Activated CD4-positive, alpha-beta memory T cell treated with anti-CD3 and anti-CD28 coated beads for 36 hours (primary cell): ENCODE data around the gene CUEDC1. TPM values are rescaled to one million over a fixed set of nuclear protein-coding genes. Genes with fewer than 3 reads are reported as not detected.
"Not testable (repeated sequence)": the region's sequence is repeated elsewhere in the genome, so short reads cannot be mapped to it uniquely, and the experiment has no call there.

Experiments
- CTCF ChIA-PET: fragments of 350-600 bp; sonication (Branson Sonifier 250); formaldehyde crosslinking; loops from one replicate; lab custom pipeline; 2021; ENCODE audit warnings: antibody characterized with exemption, inconsistent platforms; lab: Charles Lee
- POLR2A ChIA-PET: fragments of 350-600 bp; sonication (Branson Sonifier 250); formaldehyde crosslinking; loops from one replicate; lab custom pipeline; 2021; ENCODE audit warnings: antibody characterized with exemption; lab: Charles Lee
- DNase-seq: peaks from one replicate; pipeline ENCODE4 v3.0.0-alpha.2; 2020
- H3K27ac Mint-ChIP-seq: one replicate; pipeline ENCODE4 v1.8.0; 2021; ENCODE audit warnings: mixed read lengths
- H3K27me3 Mint-ChIP-seq: one replicate; pipeline ENCODE4 v1.8.0; 2021; ENCODE audit warnings: mixed read lengths
- H3K36me3 Mint-ChIP-seq: one replicate; pipeline ENCODE4 v1.8.0; 2021; ENCODE audit warnings: mixed read lengths
- H3K4me1 Mint-ChIP-seq: one replicate; pipeline ENCODE4 v1.8.0; 2021; ENCODE audit warnings: low read depth, mixed read lengths
- H3K4me3 Mint-ChIP-seq: one replicate; pipeline ENCODE4 v1.8.0; 2021; ENCODE audit warnings: mild to moderate bottlenecking, mixed read lengths
- H3K9me3 Mint-ChIP-seq: one replicate; pipeline ENCODE4 v1.8.0; 2021; ENCODE audit warnings: mixed read lengths
- intact Hi-C: fragments of 100-400 bp; cut with micrococcal nuclease; formaldehyde crosslinking; loops from one replicate; pipeline ENCODE4 v1.15.1; 2023
- total RNA-seq, 2 experiments: library from RNA; stranded (reverse); gene quantifications; one replicate each; pipeline ENCODE4 v1.2.3, GENCODE V29; 2021

Gene CUEDC1
- total RNA-seq, 2 experiments from 2014 or later = 0.29 to 0.36 TPM

GRCh38 chr17:57931488-57932137 lies 23.6 kb downstream of the CUEDC1 start:
- Mint-ChIP-seq H3K27me3 (peaks cover 6% of the 10 kb centered on the region), H3K27ac (no peak overlapping the region), H3K36me3 (no peaks in the 10 kb centered on the region), H3K4me1 (peaks cover 1% of the 10 kb centered on the region), H3K9me3 (no peaks in the 10 kb centered on the region), H3K4me3 (no peak overlapping the region)
- intact Hi-C loops = no loop called here
- POLR2A ChIA-PET = no interaction called here
- DNase-seq = no peak
- CTCF ChIA-PET = interaction anchor here (1.4 kb wide), 1 partner anchor 39 kb away, joined by 4 read pairs; no protein-coding TSS in a partner anchor

- H3K27ac Mint-ChIP-seq = no peak overlapping the region
- H3K27me3 Mint-ChIP-seq = peaks cover 6% of the 10 kb centered on the region
- DNase-seq = no peak
- no peaks in the 10 kb centered on the region for H3K36me3 Mint-ChIP-seq
- POLR2A ChIA-PET = no interaction called here
- peaks cover 2% of the 10 kb centered on the region for H3K4me1 Mint-ChIP-seq
- no peaks in the 10 kb centered on the region for H3K9me3 Mint-ChIP-seq
- intact Hi-C loops = no loop called here
- CTCF ChIA-PET = interaction anchor here (0.8 to 1.4 kb wide), 2 partner anchors 38 to 73 kb away, joined by 3 to 4 read pairs; no protein-coding TSS in a partner anchor
- H3K4me3 Mint-ChIP-seq = no peak overlapping the region
Observed at GRCh38 chr17:57930239-57930638, 25.0 kb downstream of the CUEDC1 start.

DNA sequence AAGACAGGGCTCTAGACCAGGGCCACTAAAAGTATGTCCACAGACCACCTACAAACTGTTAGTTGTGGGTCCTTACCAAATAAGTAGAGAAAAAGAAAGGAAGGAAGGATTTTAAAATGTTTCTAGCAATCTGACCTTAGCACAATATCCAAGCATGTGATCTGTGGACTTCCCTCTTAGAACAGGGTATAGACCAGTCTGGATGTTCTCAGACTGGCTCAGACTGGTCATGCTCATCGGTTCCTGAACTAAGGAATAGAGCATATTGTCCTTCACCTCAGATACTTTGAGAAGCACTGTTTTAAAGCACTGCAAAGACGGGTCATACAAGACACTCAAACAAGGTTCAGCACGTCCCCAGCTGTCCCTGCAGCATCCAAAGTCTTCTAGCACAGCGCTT lies 25.8 kb downstream of the CUEDC1 start:
- POLR2A ChIA-PET = no interaction called here
- no peaks in the 10 kb centered on the region for H3K36me3 Mint-ChIP-seq
- H3K4me1 Mint-ChIP-seq = peaks cover 2% of the 10 kb centered on the region
- H3K27me3 Mint-ChIP-seq = peaks cover 6% of the 10 kb centered on the region
- no peak overlapping the region for H3K4me3 Mint-ChIP-seq
- intact Hi-C loops = no loop called here
- no peaks in the 10 kb centered on the region for H3K9me3 Mint-ChIP-seq
- no peak for DNase-seq
- H3K27ac Mint-ChIP-seq = no peak overlapping the region
- CTCF ChIA-PET = no interaction called here

GRCh38 chr17:57928928-57929327 lies 26.3 kb downstream of the CUEDC1 start:
- CTCF ChIA-PET = no interaction called here

DNA sequence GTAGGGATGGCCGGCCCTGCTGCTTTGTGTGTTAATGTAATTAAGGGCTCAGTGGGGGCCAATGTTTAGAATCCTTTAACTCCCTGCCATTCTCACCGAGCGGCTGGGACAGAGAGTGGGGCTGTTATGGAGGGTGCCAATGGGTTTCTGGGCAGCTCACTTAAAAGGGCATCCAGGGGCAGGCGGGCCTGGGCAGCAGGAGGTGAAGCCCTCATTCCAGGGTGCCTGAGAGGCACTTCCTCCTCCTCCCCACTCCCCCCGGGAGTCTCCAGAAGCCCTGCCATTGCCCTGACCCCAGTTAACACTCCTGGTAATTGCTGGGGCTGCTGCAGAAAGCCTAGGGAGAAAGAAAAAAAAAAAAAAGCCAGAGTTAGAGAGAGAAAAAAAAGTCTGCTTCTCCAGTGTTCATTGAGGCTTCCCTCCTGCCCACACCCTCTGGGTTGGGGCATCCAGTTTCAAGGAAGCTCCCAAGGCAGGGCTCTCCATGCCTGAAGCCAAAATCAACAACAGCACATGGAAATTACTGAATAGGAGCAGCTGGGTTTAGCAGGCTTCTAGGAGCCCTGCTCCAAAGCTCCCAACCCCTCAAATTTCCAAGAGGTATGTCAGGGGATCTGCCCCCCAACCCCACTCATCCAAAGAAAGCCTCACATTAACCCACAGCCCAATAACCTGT lies 28.0 kb downstream of the CUEDC1 start:
- DNase-seq = no peak
- Mint-ChIP-seq H3K4me1 (peaks cover 2% of the 10 kb centered on the region), H3K4me3 (no peak overlapping the region), H3K36me3 (no peaks in the 10 kb centered on the region), H3K9me3 (no peaks in the 10 kb centered on the region), H3K27ac (no peak overlapping the region), H3K27me3 (peaks cover 6% of the 10 kb centered on the region)
- ChIA-PET CTCF (interaction anchor here (1.2 kb wide), 1 partner anchor 9 kb away, joined by 3 read pairs; no protein-coding TSS in a partner anchor), POLR2A (no interaction called here)
- intact Hi-C loops = no loop called here

More at GRCh38 chr17:57928928-57929327, 26.3 kb downstream of the CUEDC1 start:
- Mint-ChIP-seq H3K27me3 (peaks cover 6% of the 10 kb centered on the region), H3K4me3 (no peak overlapping the region), H3K36me3 (no peaks in the 10 kb centered on the region), H3K9me3 (no peaks in the 10 kb centered on the region), H3K4me1 (peaks cover 2% of the 10 kb centered on the region), H3K27ac (no peak overlapping the region)
- no peak for DNase-seq
- POLR2A ChIA-PET = no interaction called here
- intact Hi-C loops = no loop called here

DNA sequence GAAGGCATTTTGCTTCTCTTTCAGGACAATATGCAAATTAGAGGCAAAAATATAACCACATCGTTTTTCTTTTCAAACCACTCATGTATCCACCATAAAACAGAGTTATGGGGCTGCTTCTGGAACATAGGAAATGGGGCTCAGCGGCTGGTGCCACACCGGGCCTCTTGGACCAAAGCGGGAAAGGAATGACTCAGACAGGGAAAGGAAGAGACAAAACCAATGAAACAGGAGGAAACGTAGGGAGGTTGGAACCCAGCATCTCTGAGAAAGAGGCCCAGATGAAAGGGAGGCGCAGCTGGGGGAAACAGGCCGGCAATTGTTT lies 28.5 kb downstream of the CUEDC1 start:
- H3K36me3 Mint-ChIP-seq = no peaks in the 10 kb centered on the region
- no peaks in the 10 kb centered on the region for H3K9me3 Mint-ChIP-seq
- ChIA-PET CTCF (interaction anchor here (0.8 to 1.2 kb wide), 2 partner anchors 9 to 68 kb away, joined by 3 read pairs; no protein-coding TSS in a partner anchor), POLR2A (no interaction called here)
- peaks cover 6% of the 10 kb centered on the region for H3K27me3 Mint-ChIP-seq
- no peak overlapping the region for H3K4me3 Mint-ChIP-seq
- no peak for DNase-seq
- no peak overlapping the region for H3K27ac Mint-ChIP-seq
- peaks cover 2% of the 10 kb centered on the region for H3K4me1 Mint-ChIP-seq
- intact Hi-C loops = no loop called here

- DNase-seq = no peak
- POLR2A ChIA-PET = no interaction called here
- CTCF ChIA-PET = interaction anchor here (0.7 to 1.0 kb wide), 3 partner anchors 23 to 67 kb away, joined by 3 read pairs; partner anchors contain the start of gene CUEDC1
- peaks cover 2% of the 10 kb centered on the region for H3K4me1 Mint-ChIP-seq
- intact Hi-C loops = no loop called here
- peaks cover 9% of the 10 kb centered on the region for H3K27me3 Mint-ChIP-seq
- no peaks in the 10 kb centered on the region for H3K36me3 Mint-ChIP-seq
- H3K9me3 Mint-ChIP-seq = no peaks in the 10 kb centered on the region
- H3K27ac Mint-ChIP-seq = no peak overlapping the region
- no peak overlapping the region for H3K4me3 Mint-ChIP-seq
Observed at GRCh38 chr17:57925361-57925990, 29.7 kb downstream of the CUEDC1 start.

GRCh38 chr17:57924677-57925076 lies 30.5 kb downstream of the CUEDC1 start:
- POLR2A ChIA-PET = no interaction called here
- CTCF ChIA-PET = interaction anchor here (1.0 kb wide), 1 partner anchor 30 kb away, joined by 3 read pairs; the partner anchor contains the start of gene CUEDC1
- H3K27ac Mint-ChIP-seq = no peak overlapping the region
- DNase-seq = no peak
- no peak overlapping the region for H3K4me3 Mint-ChIP-seq
- H3K27me3 Mint-ChIP-seq = peaks cover 9% of the 10 kb centered on the region
- no peaks in the 10 kb centered on the region for H3K9me3 Mint-ChIP-seq
- intact Hi-C loops = no loop called here
- H3K4me1 Mint-ChIP-seq = peaks cover 2% of the 10 kb centered on the region
- H3K36me3 Mint-ChIP-seq = no peaks in the 10 kb centered on the region

DNA sequence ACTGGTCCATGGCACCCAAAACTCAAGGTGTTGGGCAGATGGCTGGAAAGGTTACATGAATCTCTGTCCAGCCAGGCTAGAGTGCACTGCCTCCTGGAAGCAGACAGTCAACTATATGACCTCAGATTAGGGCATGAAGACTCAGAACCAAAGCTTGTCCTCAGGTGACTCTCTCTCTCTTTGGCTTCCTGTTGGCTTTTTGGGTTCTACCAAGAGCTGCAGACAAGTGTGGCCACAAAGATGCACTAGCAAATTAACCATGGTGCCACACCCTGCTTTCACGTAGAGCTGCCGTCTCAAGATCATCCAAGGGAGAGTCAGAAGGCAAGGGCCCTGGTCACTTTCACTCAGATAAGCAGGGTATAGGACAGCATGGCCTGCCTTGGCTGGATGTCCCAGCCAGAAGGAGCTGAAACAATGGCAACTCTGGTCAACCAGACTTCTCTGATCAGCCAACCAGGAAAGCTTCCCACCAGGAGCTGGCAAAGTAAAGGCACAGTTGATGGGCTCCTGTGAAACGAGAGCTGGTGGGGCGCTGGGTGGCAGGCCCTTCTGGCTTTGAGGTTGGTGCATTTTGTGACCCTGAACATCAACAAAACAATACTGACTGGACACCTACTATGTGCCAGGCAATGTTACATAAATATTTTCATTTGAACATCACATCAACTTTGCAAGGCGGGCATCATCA lies 31.9 kb downstream of the CUEDC1 start:
- Mint-ChIP-seq H3K27me3 (peaks cover 9% of the 10 kb centered on the region), H3K4me3 (no peak overlapping the region), H3K36me3 (no peaks in the 10 kb centered on the region), H3K27ac (no peak overlapping the region), H3K9me3 (no peaks in the 10 kb centered on the region), H3K4me1 (peaks cover 2% of the 10 kb centered on the region)
- DNase-seq = no peak
- ChIA-PET POLR2A (no interaction called here), CTCF (interaction anchor here (0.5 to 1.2 kb wide), 3 partner anchors 15 to 194 kb away, joined by 3 read pairs; no protein-coding TSS in a partner anchor)
- intact Hi-C loops = no loop called here

- CTCF ChIA-PET = interaction anchor here (0.5 to 1.2 kb wide), 2 partner anchors 15 to 67 kb away, joined by 3 read pairs; no protein-coding TSS in a partner anchor
- H3K4me3 Mint-ChIP-seq, H3K9me3 Mint-ChIP-seq, H3K36me3 Mint-ChIP-seq, POLR2A ChIA-PET, intact Hi-C loops, H3K4me1 Mint-ChIP-seq, H3K27ac Mint-ChIP-seq, H3K27me3 Mint-ChIP-seq, DNase-seq: not testable (repeated sequence)
Observed at GRCh38 chr17:57922745-57923144, 32.5 kb downstream of the CUEDC1 start.

DNA sequence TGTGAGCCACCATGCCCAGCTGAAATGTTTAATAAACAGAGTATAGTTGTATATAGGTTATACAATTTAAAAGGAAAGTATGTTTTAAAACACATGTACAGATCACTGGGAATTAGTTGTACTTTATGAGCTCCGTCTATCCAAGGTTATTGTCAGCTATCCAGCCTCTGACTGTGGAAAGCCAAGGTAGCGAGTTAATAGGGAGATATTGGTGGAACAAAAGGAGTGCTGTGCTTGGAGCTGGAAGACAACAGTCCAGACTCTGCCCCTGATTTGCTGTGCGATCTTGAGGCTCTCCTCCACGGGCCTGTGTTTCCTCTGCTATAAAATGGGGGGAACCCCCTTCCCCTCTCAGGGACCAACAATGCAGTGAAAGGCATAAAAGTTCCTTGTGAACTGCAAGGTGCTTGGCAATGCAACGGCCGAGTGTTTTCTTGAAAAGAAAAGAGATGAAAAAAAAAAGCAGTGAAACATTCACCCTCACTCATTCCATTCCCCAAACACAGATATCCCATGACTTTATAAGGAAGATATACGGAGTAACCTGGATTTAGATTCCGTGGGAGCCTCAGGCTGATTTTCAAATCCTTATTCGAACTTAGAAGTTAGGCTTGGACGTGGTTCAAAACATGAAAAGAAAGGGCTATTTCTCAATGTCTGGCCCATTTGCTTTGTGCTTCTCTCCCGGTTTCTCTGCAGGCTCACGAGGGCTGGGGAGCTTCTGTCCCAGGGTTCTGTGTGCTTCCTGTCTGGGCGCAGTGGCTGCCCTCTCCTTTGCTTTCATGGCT lies 34.1 kb downstream of the CUEDC1 start:
- intact Hi-C loops = no loop called here
- POLR2A ChIA-PET = no interaction called here
- no peaks in the 10 kb centered on the region for H3K9me3 Mint-ChIP-seq
- H3K27me3 Mint-ChIP-seq = peaks cover 2% of the 10 kb centered on the region
- DNase-seq = no peak
- H3K36me3 Mint-ChIP-seq = no peaks in the 10 kb centered on the region
- no peak overlapping the region for H3K27ac Mint-ChIP-seq
- no peaks in the 10 kb centered on the region for H3K4me1 Mint-ChIP-seq
- H3K4me3 Mint-ChIP-seq = no peak overlapping the region
- CTCF ChIA-PET = no interaction called here
